ENCODE measurements around the gene SV2C.

Gene SV2C

DNA sequence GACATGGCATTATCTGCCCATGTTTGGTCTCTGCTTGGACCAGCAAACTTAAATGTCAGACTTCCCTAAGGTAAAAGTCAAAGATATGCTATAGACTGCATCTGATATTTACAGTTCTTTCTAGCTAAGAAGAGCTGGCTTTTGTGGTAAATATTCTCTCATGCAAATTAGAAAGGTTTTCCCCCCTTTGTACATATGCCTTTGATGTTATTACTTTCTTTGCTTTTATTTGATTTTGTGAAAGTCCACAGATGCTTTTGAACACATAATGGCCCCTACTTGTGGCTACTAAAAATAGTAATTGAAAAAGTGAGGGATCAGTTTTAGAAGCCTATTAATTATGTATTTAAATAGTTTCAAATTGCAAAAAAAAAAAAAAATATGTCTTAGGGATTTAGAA lies 104.2 kb downstream of the SV2C start:
- no peak overlapping the region for H3K4me2 ChIP-seq (ENCODE audit: low read length)

DNA sequence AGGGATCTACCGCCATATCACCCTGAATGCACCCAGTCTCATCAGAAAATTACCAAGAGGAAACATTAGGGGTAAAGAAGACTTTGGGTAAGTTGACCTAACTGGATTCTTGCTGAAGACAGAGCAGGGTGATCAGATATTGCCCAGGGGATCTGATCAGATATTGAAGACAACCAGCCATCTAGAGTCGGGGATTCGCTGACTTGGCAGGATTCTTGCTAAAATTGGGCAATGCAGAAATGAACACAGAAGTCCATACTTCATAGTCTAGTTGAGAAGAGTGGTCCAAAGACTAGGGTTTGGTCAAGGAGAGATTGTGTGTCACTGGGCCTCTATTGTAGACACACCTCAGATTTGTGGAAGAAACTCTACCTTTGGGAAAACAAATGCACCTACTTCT lies 107.2 kb downstream of the SV2C start:
- Histone ChIP-seq H3K27ac (no peak overlapping the region), H3K9me3 (ENCODE audit: control insufficient read depth, low read length) (no peaks in the 10 kb centered on the region), H3K36me3 (ENCODE audit: control insufficient read depth, insufficient read depth, low read length) (no peaks in the 10 kb centered on the region), H3K27me3 (ENCODE audit: control insufficient read depth, insufficient read depth, low read length) (no peaks in the 10 kb centered on the region), H3K4me1 (no peaks in the 10 kb centered on the region), H3K79me2 (no peaks in the 10 kb centered on the region), H2AFZ (no peak overlapping the region), H3K9ac (no peak overlapping the region), H3K4me2 (ENCODE audit: low read length) (no peak overlapping the region), H3K4me3 (ENCODE audit: low read depth, low read length) (no peak overlapping the region)
- TF ChIP-seq, protein P1, sequence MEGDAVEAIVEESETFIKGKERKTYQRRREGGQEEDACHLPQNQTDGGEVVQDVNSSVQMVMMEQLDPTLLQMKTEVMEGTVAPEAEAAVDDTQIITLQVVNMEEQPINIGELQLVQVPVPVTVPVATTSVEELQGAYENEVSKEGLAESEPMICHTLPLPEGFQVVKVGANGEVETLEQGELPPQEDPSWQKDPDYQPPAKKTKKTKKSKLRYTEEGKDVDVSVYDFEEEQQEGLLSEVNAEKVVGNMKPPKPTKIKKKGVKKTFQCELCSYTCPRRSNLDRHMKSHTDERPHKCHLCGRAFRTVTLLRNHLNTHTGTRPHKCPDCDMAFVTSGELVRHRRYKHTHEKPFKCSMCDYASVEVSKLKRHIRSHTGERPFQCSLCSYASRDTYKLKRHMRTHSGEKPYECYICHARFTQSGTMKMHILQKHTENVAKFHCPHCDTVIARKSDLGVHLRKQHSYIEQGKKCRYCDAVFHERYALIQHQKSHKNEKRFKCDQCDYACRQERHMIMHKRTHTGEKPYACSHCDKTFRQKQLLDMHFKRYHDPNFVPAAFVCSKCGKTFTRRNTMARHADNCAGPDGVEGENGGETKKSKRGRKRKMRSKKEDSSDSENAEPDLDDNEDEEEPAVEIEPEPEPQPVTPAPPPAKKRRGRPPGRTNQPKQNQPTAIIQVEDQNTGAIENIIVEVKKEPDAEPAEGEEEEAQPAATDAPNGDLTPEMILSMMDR (IDR thresholded peaks at IDR 0.05) = no peak

More for the DNA sequence above, 104.2 kb downstream of the SV2C start:
- no peak overlapping the region for H2AFZ ChIP-seq
- H3K9me3 ChIP-seq (ENCODE audit: control insufficient read depth, low read length) = no peaks in the 10 kb centered on the region
- no peaks in the 10 kb centered on the region for H3K79me2 ChIP-seq
- H3K27me3 ChIP-seq (ENCODE audit: control insufficient read depth, insufficient read depth, low read length) = no peaks in the 10 kb centered on the region
- no peaks in the 10 kb centered on the region for H3K4me1 ChIP-seq
- H3K4me3 ChIP-seq (ENCODE audit: low read depth, low read length) = no peak overlapping the region
- H3K27ac ChIP-seq = no peak overlapping the region
- TF ChIP-seq, protein P1 (IDR thresholded peaks at IDR 0.05) = no peak
- no peak overlapping the region for H3K9ac ChIP-seq
- no peaks in the 10 kb centered on the region for H3K36me3 ChIP-seq (ENCODE audit: control insufficient read depth, insufficient read depth, low read length)

DNA sequence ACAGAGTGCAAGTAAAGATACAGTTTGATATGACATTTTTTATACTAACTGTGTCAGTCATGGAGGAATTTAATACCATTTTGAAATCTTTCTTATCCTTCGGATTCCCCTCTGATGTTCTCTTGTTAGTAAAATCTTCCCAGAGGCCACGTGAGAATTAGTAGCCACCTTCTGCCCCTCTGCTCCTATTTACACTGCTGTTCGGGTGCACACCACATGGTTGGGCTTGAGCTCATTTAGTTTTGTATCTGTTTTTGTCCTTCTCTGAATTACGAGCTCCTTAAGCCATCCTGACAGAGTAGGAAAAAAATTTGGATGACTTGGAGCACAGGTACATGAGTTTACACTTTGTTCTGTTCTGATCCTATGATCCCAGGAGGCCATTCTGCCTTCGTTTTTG lies 109.7 kb downstream of the SV2C start:
- Histone ChIP-seq H3K4me2 (ENCODE audit: low read length) (no peak overlapping the region), H3K9me3 (ENCODE audit: control insufficient read depth, low read length) (no peaks in the 10 kb centered on the region), H3K9ac (no peak overlapping the region), H3K79me2 (no peaks in the 10 kb centered on the region), H3K27ac (no peak overlapping the region), H2AFZ (no peak overlapping the region), H3K27me3 (ENCODE audit: control insufficient read depth, insufficient read depth, low read length) (no peaks in the 10 kb centered on the region), H3K36me3 (ENCODE audit: control insufficient read depth, insufficient read depth, low read length) (no peaks in the 10 kb centered on the region), H3K4me3 (ENCODE audit: low read depth, low read length) (no peak overlapping the region), H3K4me1 (no peaks in the 10 kb centered on the region)
- TF ChIP-seq, protein P1 (IDR thresholded peaks at IDR 0.05) = no peak

DNA sequence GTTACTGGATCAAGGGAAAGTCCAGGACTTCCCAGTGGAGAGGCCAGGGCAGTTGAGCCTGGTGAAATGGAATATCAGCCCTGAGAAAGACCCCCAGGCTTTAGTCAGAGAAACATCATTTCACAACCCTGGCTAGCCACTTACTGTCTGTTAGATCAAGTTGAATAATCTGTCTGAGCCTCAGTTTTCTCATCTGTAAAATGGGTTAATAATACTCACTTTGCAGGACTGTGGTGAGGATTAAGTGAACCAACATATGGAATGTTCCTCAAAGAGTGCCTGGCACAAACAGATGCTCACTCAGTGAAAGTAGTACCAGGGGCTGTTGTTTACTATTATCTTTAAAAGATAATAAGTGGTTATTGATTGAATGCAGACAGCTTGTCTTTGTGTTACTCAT lies 110.5 kb downstream of the SV2C start:
- H3K9me3 ChIP-seq (ENCODE audit: control insufficient read depth, low read length) = no peaks in the 10 kb centered on the region
- H3K4me1 ChIP-seq = no peaks in the 10 kb centered on the region
- H3K79me2 ChIP-seq = no peaks in the 10 kb centered on the region
- no peak overlapping the region for H3K4me2 ChIP-seq (ENCODE audit: low read length)
- no peaks in the 10 kb centered on the region for H3K36me3 ChIP-seq (ENCODE audit: control insufficient read depth, insufficient read depth, low read length)
- H3K4me3 ChIP-seq (ENCODE audit: low read depth, low read length) = no peak overlapping the region
- H2AFZ ChIP-seq = no peak overlapping the region
- H3K27ac ChIP-seq = no peak overlapping the region
- no peak overlapping the region for H3K9ac ChIP-seq
- TF ChIP-seq, protein P1 (IDR thresholded peaks at IDR 0.05) = no peak
- no peaks in the 10 kb centered on the region for H3K27me3 ChIP-seq (ENCODE audit: control insufficient read depth, insufficient read depth, low read length)

DNA sequence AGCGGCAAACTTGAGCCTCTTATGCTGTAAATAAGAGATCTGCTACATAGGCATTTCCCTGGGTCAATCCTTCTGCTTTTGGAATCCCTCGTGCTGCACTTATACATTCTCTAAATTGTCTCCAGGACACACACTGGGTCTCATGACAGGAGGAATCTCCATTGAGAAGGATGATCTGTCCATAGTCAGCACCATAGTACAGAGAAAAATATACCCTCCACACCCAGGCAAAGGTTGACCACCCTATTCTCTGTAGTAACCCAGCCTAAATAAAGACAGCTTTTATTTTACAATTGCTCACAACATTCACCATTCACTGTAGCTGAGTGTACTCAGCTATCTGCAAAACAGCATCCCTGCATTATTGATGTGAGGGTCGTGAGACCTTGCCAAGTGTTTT lies 111.2 kb downstream of the SV2C start:
- H3K79me2 ChIP-seq = no peaks in the 10 kb centered on the region
- H3K27me3 ChIP-seq (ENCODE audit: control insufficient read depth, insufficient read depth, low read length) = no peaks in the 10 kb centered on the region
- H3K9me3 ChIP-seq (ENCODE audit: control insufficient read depth, low read length) = no peaks in the 10 kb centered on the region
- no peaks in the 10 kb centered on the region for H3K4me1 ChIP-seq
- H3K4me2 ChIP-seq (ENCODE audit: low read length) = no peak overlapping the region
- H3K36me3 ChIP-seq (ENCODE audit: control insufficient read depth, insufficient read depth, low read length) = no peaks in the 10 kb centered on the region
- no peak overlapping the region for H2AFZ ChIP-seq
- H3K9ac ChIP-seq = no peak overlapping the region
- no peak overlapping the region for H3K4me3 ChIP-seq (ENCODE audit: low read depth, low read length)
- TF ChIP-seq, protein P1 (IDR thresholded peaks at IDR 0.05) = no peak
- H3K27ac ChIP-seq = no peak overlapping the region
